ENCODE data around the gene SHOC2.

SHOC2 gene

GRCh38 chr10:110939419-110939818 is 20.0 kb downstream of the SHOC2 start:
- Histone ChIP-seq H3K79me1 (ENCODE audit: low read length) (no peaks in the 10 kb centered on the region), H4K8ac (ENCODE audit: low read depth, low read length) (no peak overlapping the region), H2BK12ac (ENCODE audit: low read length) (no peak overlapping the region), H3K18ac (ENCODE audit: low read length) (no peak overlapping the region), H3K4me1 (ENCODE audit: control insufficient read depth in 1 of 2, insufficient read depth in 2 of 2, low read length in 2 of 2) (no peaks in the 10 kb centered on the region), H3K4me3 (ENCODE audit: low read depth, low read length) (no peak overlapping the region), H2AFZ (ENCODE audit: insufficient read depth, low read length, poor library complexity) (no peak overlapping the region), H3K27me3 (ENCODE audit: insufficient read depth, low read length) (no peaks in the 10 kb centered on the region), H3K9ac (ENCODE audit: low read length) (no peak overlapping the region), H3K23ac (ENCODE audit: low read length) (no peak overlapping the region), H3K4me2 (ENCODE audit: low read length) (no peak overlapping the region), H3K4ac (ENCODE audit: low read depth, low read length) (peak overlapping the region; percentile 55), H3K36me3 (ENCODE audit: control insufficient read depth in 1 of 2, insufficient read depth in 2 of 2, low read length in 2 of 2) (no peaks in the 10 kb centered on the region), H2BK5ac (ENCODE audit: low read depth, low read length, poor library complexity) (no peak overlapping the region), H3K27ac (ENCODE audit: low read depth, low read length) (no peak overlapping the region), H2BK120ac (ENCODE audit: insufficient read depth, low read length, poor library complexity) (no peak overlapping the region), H4K91ac (ENCODE audit: low read depth, low read length) (no peak overlapping the region), H3K14ac (ENCODE audit: low read length) (no peak overlapping the region), H2AK5ac (ENCODE audit: low read length) (no peak overlapping the region), H3K9me3 (ENCODE audit: insufficient read depth, low read depth, low read length) (no peaks in the 10 kb centered on the region), H4K12ac (ENCODE audit: low read depth, low read length) (no peak overlapping the region), H3K79me2 (ENCODE audit: control insufficient read depth, insufficient read depth, low read length, poor library complexity) (peaks cover 1% of the 10 kb centered on the region)
- WGBS (ENCODE audit: extremely low coverage, insufficient coverage, insufficient read length), result no CpG with 5 or more reads among the region's 4 CpGs
- DNase-seq, result no peak

- H2BK12ac ChIP-seq (ENCODE audit: low read length), result no peak overlapping the region
- peak in 1 of 2 donors; percentile 15 for DNase-seq
- H3K4me3 ChIP-seq (ENCODE audit: low read depth, low read length), result no peak overlapping the region
- H3K79me2 ChIP-seq (ENCODE audit: control insufficient read depth, insufficient read depth, low read length, poor library complexity), result peaks cover 3% of the 10 kb centered on the region
- no peak overlapping the region for H3K14ac ChIP-seq (ENCODE audit: low read length)
- H3K4me2 ChIP-seq (ENCODE audit: low read length), result no peak overlapping the region
- no peak overlapping the region for H3K23ac ChIP-seq (ENCODE audit: low read length)
- no peaks in the 10 kb centered on the region for H3K9me3 ChIP-seq (ENCODE audit: insufficient read depth, low read depth, low read length)
- H2AK5ac ChIP-seq (ENCODE audit: low read length), result no peak overlapping the region
- no peak overlapping the region for H3K9ac ChIP-seq (ENCODE audit: low read length)
- no peak overlapping the region for H2AFZ ChIP-seq (ENCODE audit: insufficient read depth, low read length, poor library complexity)
- H3K36me3 ChIP-seq (ENCODE audit: control insufficient read depth in 1 of 2, insufficient read depth in 2 of 2, low read length in 2 of 2), result peaks cover 0 to 2% of the 10 kb centered on the region in 2 experiments
- no peak overlapping the region for H2BK5ac ChIP-seq (ENCODE audit: low read depth, low read length, poor library complexity)
- H2BK120ac ChIP-seq (ENCODE audit: insufficient read depth, low read length, poor library complexity), result no peak overlapping the region
- H4K12ac ChIP-seq (ENCODE audit: low read depth, low read length), result no peak overlapping the region
- H3K79me1 ChIP-seq (ENCODE audit: low read length), result no peaks in the 10 kb centered on the region
- no peak overlapping the region for H4K91ac ChIP-seq (ENCODE audit: low read depth, low read length)
- H3K4me1 ChIP-seq (ENCODE audit: control insufficient read depth in 1 of 2, insufficient read depth in 2 of 2, low read length in 2 of 2), result peaks cover 3% of the 10 kb centered on the region in 2 experiments
- peak overlapping the region; percentile 19 for H3K4ac ChIP-seq (ENCODE audit: low read depth, low read length)
- no CpG with 5 or more reads among the region's 5 CpGs for WGBS (ENCODE audit: extremely low coverage, insufficient coverage, insufficient read length)
- H4K8ac ChIP-seq (ENCODE audit: low read depth, low read length), result no peak overlapping the region
- H3K27ac ChIP-seq (ENCODE audit: low read depth, low read length), result no peak overlapping the region
- no peak overlapping the region for H3K18ac ChIP-seq (ENCODE audit: low read length)
- H3K27me3 ChIP-seq (ENCODE audit: insufficient read depth, low read length), result no peaks in the 10 kb centered on the region
Observed at GRCh38 chr10:110944792-110945396, 25.5 kb downstream of the SHOC2 start.

- H3K9ac ChIP-seq (ENCODE audit: low read length), result no peak overlapping the region
- no peak overlapping the region for H3K23ac ChIP-seq (ENCODE audit: low read length)
- H3K79me2 ChIP-seq (ENCODE audit: control insufficient read depth, insufficient read depth, low read length, poor library complexity), result peaks cover 3% of the 10 kb centered on the region
- no peak overlapping the region for H3K27ac ChIP-seq (ENCODE audit: low read depth, low read length)
- H4K12ac ChIP-seq (ENCODE audit: low read depth, low read length), result no peak overlapping the region
- H2AFZ ChIP-seq (ENCODE audit: insufficient read depth, low read length, poor library complexity), result no peak overlapping the region
- H4K91ac ChIP-seq (ENCODE audit: low read depth, low read length), result no peak overlapping the region
- H3K9me3 ChIP-seq (ENCODE audit: insufficient read depth, low read depth, low read length), result no peaks in the 10 kb centered on the region
- H3K18ac ChIP-seq (ENCODE audit: low read length), result no peak overlapping the region
- H2BK120ac ChIP-seq (ENCODE audit: insufficient read depth, low read length, poor library complexity), result no peak overlapping the region
- no peak overlapping the region for H2BK12ac ChIP-seq (ENCODE audit: low read length)
- H3K14ac ChIP-seq (ENCODE audit: low read length), result no peak overlapping the region
- no peak overlapping the region for H3K4ac ChIP-seq (ENCODE audit: low read depth, low read length)
- H3K27me3 ChIP-seq (ENCODE audit: insufficient read depth, low read length), result no peaks in the 10 kb centered on the region
- peaks cover under 1 to 2% of the 10 kb centered on the region in 2 experiments for H3K36me3 ChIP-seq (ENCODE audit: control insufficient read depth in 1 of 2, insufficient read depth in 2 of 2, low read length in 2 of 2)
- WGBS (ENCODE audit: extremely low coverage, insufficient coverage, insufficient read length), result no CpG with 5 or more reads among the region's 1 CpG
- no peak overlapping the region for H4K8ac ChIP-seq (ENCODE audit: low read depth, low read length)
- H3K4me2 ChIP-seq (ENCODE audit: low read length), result no peak overlapping the region
- DNase-seq, result peak in 1 of 2 donors; percentile 33
- no peak overlapping the region for H3K4me3 ChIP-seq (ENCODE audit: low read depth, low read length)
- peaks cover 3% of the 10 kb centered on the region in 2 experiments for H3K4me1 ChIP-seq (ENCODE audit: control insufficient read depth in 1 of 2, insufficient read depth in 2 of 2, low read length in 2 of 2)
- no peak overlapping the region for H2BK5ac ChIP-seq (ENCODE audit: low read depth, low read length, poor library complexity)
- H3K79me1 ChIP-seq (ENCODE audit: low read length), result no peaks in the 10 kb centered on the region
- H2AK5ac ChIP-seq (ENCODE audit: low read length), result no peak overlapping the region
Observed at GRCh38 chr10:110946496-110946895, 27.1 kb downstream of the SHOC2 start.

GRCh38 chr10:110947061-110947595 is 27.7 kb downstream of the SHOC2 start:
- Histone ChIP-seq H2AK5ac (ENCODE audit: low read length) (no peak overlapping the region), H2BK12ac (ENCODE audit: low read length) (no peak overlapping the region), H3K9me3 (ENCODE audit: insufficient read depth, low read depth, low read length) (no peaks in the 10 kb centered on the region), H4K12ac (ENCODE audit: low read depth, low read length) (no peak overlapping the region), H2BK5ac (ENCODE audit: low read depth, low read length, poor library complexity) (no peak overlapping the region), H4K8ac (ENCODE audit: low read depth, low read length) (no peak overlapping the region), H2AFZ (ENCODE audit: insufficient read depth, low read length, poor library complexity) (no peak overlapping the region), H3K23ac (ENCODE audit: low read length) (no peak overlapping the region), H3K9ac (ENCODE audit: low read length) (no peak overlapping the region), H3K79me1 (ENCODE audit: low read length) (no peaks in the 10 kb centered on the region), H3K27ac (ENCODE audit: low read depth, low read length) (no peak overlapping the region), H3K4me3 (ENCODE audit: low read depth, low read length) (no peak overlapping the region), H3K79me2 (ENCODE audit: control insufficient read depth, insufficient read depth, low read length, poor library complexity) (peaks cover 3% of the 10 kb centered on the region), H4K91ac (ENCODE audit: low read depth, low read length) (no peak overlapping the region), H3K18ac (ENCODE audit: low read length) (no peak overlapping the region), H2BK120ac (ENCODE audit: insufficient read depth, low read length, poor library complexity) (no peak overlapping the region), H3K36me3 (ENCODE audit: control insufficient read depth in 1 of 2, insufficient read depth in 2 of 2, low read length in 2 of 2) (peaks cover 1 to 2% of the 10 kb centered on the region in 2 experiments), H3K4me2 (ENCODE audit: low read length) (peak overlapping the region; percentile 15), H3K27me3 (ENCODE audit: insufficient read depth, low read length) (no peaks in the 10 kb centered on the region), H3K4ac (ENCODE audit: low read depth, low read length) (no peak overlapping the region), H3K14ac (ENCODE audit: low read length) (no peak overlapping the region), H3K4me1 (ENCODE audit: control insufficient read depth in 1 of 2, insufficient read depth in 2 of 2, low read length in 2 of 2) (peaks cover 3% of the 10 kb centered on the region in 2 experiments)
- peak; percentile 61 to 77 for DNase-seq
- no CpG with 5 or more reads among the region's 4 CpGs for WGBS (ENCODE audit: extremely low coverage, insufficient coverage, insufficient read length)
